HK-2 (cell line): ENCODE measurements around the gene SLA2.
"Not testable (repeated sequence)": the region's sequence is repeated elsewhere in the genome, so short reads cannot be mapped to it uniquely, and the experiment has no call there.

ENCODE experiments used
- DNase-seq: peaks from one replicate; pipeline ENCODE4 v3.0.0-alpha.2; 2018; ENCODE audit not compliant: unreplicated experiment

Gene SLA2

GRCh38 chr20:36645353-36645752, 643 bp downstream of the SLA2 start:
- DNase-seq = no peak

GRCh38 chr20:36644706-36645095, 1.3 kb downstream of the SLA2 start:
- DNase-seq = no peak

- DNase-seq = no peak
Observed at GRCh38 chr20:36644032-36644705, 1.8 kb downstream of the SLA2 start.

GRCh38 chr20:36642136-36642535, 3.9 kb downstream of the SLA2 start:
- DNase-seq = no peak

GRCh38 chr20:36641506-36641843, 4.5 kb downstream of the SLA2 start:
- DNase-seq = no peak

GRCh38 chr20:36638876-36639400, 7.1 kb downstream of the SLA2 start:
- DNase-seq = not testable (repeated sequence)

- DNase-seq = no peak
Observed at GRCh38 chr20:36634342-36634741, 11.7 kb downstream of the SLA2 start.

GRCh38 chr20:36633285-36633772, 12.7 kb downstream of the SLA2 start:
- DNase-seq = no peak

GRCh38 chr20:36632487-36633284, 13.3 kb downstream of the SLA2 start:
- no peak for DNase-seq

- DNase-seq = no peak
Observed at GRCh38 chr20:36632147-36632486, 13.9 kb downstream of the SLA2 start.

GRCh38 chr20:36631646-36632045, 14.3 kb downstream of the SLA2 start:
- peak; percentile 26 for DNase-seq

GRCh38 chr20:36629719-36630681, 16.0 kb downstream of the SLA2 start:
- no peak for DNase-seq

- no peak for DNase-seq
Observed at GRCh38 chr20:36628076-36628475, 17.9 kb downstream of the SLA2 start.

- DNase-seq = no peak
Observed at GRCh38 chr20:36624944-36625324, 21.1 kb downstream of the SLA2 start.

GRCh38 chr20:36624068-36624943, 21.7 kb downstream of the SLA2 start:
- DNase-seq = no peak

GRCh38 chr20:36623444-36623843, 22.6 kb downstream of the SLA2 start:
- no peak for DNase-seq

- DNase-seq = no peak
Observed at GRCh38 chr20:36620917-36621316, 25.1 kb downstream of the SLA2 start.

- peak; percentile 65 for DNase-seq
Observed at GRCh38 chr20:36614781-36615557, 31.0 kb downstream of the SLA2 start.

- DNase-seq = no peak
Observed at GRCh38 chr20:36613974-36614373, 32.0 kb downstream of the SLA2 start.

GRCh38 chr20:36611625-36612024, 34.4 kb downstream of the SLA2 start:
- DNase-seq = no peak
